Spleen (tissue), 11 donors: ENCODE data around the gene AVP. TPM values are rescaled to one million over a fixed set of nuclear protein-coding genes. Genes with fewer than 3 reads are reported as not detected.

Source experiments
- DNase-seq: peaks from one replicate; pipeline ENCODE4 v3.0.0-alpha.2; 2020
- H3K27ac ChIP-seq, 8 donors: fragments of 200-600 bp; sonication (generic) in 7 of 8; 1 replicate in 4 of 8; 2 replicates in 4 of 8; pipeline versions ENCODE4 v1.5.0 to v1.8.0; 2016 to 2021; ENCODE audit warnings: inconsistent platforms in 4 of 8, mild to moderate bottlenecking in 4 of 8, moderate library complexity in 1 of 8
- H3K27me3 ChIP-seq, 7 donors: fragments of 200-600 bp; sonication (generic) in 6 of 7; replicated peaks in 1 of 7; 1 replicate in 4 of 7; 2 replicates in 3 of 7; pipeline versions ENCODE4 v1.5.0 to v1.8.0; 2016 to 2021; ENCODE audit warnings: inconsistent platforms in 3 of 7, mild to moderate bottlenecking in 1 of 7
- H3K36me3 ChIP-seq, 6 donors: fragments of 200-600 bp; sonication (generic) in 5 of 6; 1 replicate in 4 of 6; 2 replicates in 2 of 6; pipeline versions ENCODE4 v1.5.0 to v1.8.0; 2016 to 2021; ENCODE audit warnings: inconsistent platforms in 2 of 6
- H3K4me1 ChIP-seq, 6 donors: fragments of 200-600 bp; sonication (generic) in 5 of 6; 1 replicate in 3 of 6; 2 replicates in 3 of 6; pipeline versions ENCODE4 v1.5.0 to v1.8.0; 2016 to 2021; ENCODE audit warnings: inconsistent platforms in 3 of 6
- H3K4me3 ChIP-seq, 8 donors: fragments of 200-600 bp; sonication (generic) in 7 of 8; 1 replicate in 4 of 8; 2 replicates in 4 of 8; pipeline versions ENCODE4 v1.5.0 to v1.8.0; 2016 to 2021; ENCODE audit warnings: inconsistent platforms in 4 of 8, mild to moderate bottlenecking in 4 of 8, moderate library complexity in 2 of 8
- H3K9me3 ChIP-seq, 8 donors: fragments of 200-600 bp; sonication (generic) in 7 of 8; 1 replicate in 4 of 8; 2 replicates in 4 of 8; pipeline versions ENCODE4 v1.5.0 to v1.8.0; 2016 to 2021; ENCODE audit warnings: inconsistent platforms in 4 of 8
- CTCF ChIP-seq, 11 experiments: fragments of 200-600 bp in 7 of 11; fragments of 450-650 bp in 4 of 11; sonication (generic) in 4 of 11; IDR thresholded peaks in 8 of 11; conservative IDR thresholded peaks in 3 of 11; 1 replicate in 7 of 11; 2 replicates in 4 of 11; pipeline versions ENCODE4 v1.4.0 to v1.8.0; 2016 to 2021; ENCODE audit warnings: antibody characterized with exemption in 11 of 11, inconsistent platforms in 4 of 11, mild to moderate bottlenecking in 1 of 11
- POLR2A ChIP-seq, 3 donors: fragments of 450-650 bp; IDR thresholded peaks; one replicate each; pipeline ENCODE4 v1.5.1; 2017; ENCODE audit warnings: antibody characterized with exemption in 3 of 3, mild to moderate bottlenecking in 1 of 3
- POLR2AphosphoS5 ChIP-seq, 3 donors: sonication (generic); formaldehyde crosslinking; IDR thresholded peaks; one replicate each; pipeline ENCODE4 v1.5.1; 2017; ENCODE audit warnings: antibody characterized with exemption in 3 of 3
- WGBS, 5 donors: extraction: QIAGEN DNeasy Blood & Tissue Kit in 3 of 5; methylation state at CpG; one replicate each; pipeline versions ENCODE4 v1.1.5 to v1.1.7; 2013 to 2018; 5-methylcytosine and 5-hydroxymethylcytosine counted together
- intact Hi-C: fragments of 100-400 bp; cut with DNase I; formaldehyde crosslinking; loops from one replicate; pipeline ENCODE4 v1.15.0; 2023; ENCODE audit warnings: low total_unique reads
- polyA plus RNA-seq, 3 donors: library from polyadenylated mRNA; stranded (reverse); fragments of 200-250 nt; gene quantifications; one replicate each; pipeline ENCODE4 v1.2.1, GENCODE V29; 2013
- total RNA-seq, 7 donors: library from RNA; depleted of rRNA in 3 of 7; stranded (reverse); fragments of >200 nt in 3 of 7; fragmentation: NEBNext Ultra II Directional in 4 of 7; extraction: Animal tissue kit (Norgen Biotek cat#: 25700) in 4 of 7; gene quantifications; one replicate each; pipeline versions ENCODE4 v1.1.0 to v1.2.1, GENCODE V29; 2016 to 2021
- donor health status: healthy with polysubstance abuse.
- donor health status: DM: no; HTN: no; CAD: no; lungs with moderate emphysema.
- donor health status: DM: no; HTN: no; CAD: no.
- donor health status: Bipolar disorder and iron deficiency.
- donor health status: healthy.
- donor health status: DM: no; HTN: no; CAD: no.
- donor health status: DM: yes; HTN: yes; CAD: no.

AVP gene
- total and polyA plus RNA-seq, 10 donors: 2.2 TPM; not detected in 9

GRCh38 chr20:3070725-3071124 is 13.8 kb downstream of the AVP start:
- H3K4me3 ChIP-seq: peak overlapping the region in 1 of 8 donors; percentile 81
- WGBS, 5 donors: 73 to 90% (median 75%) methylated on average over 4 of the region's 4 CpGs
- H3K27ac ChIP-seq: no peak overlapping the region
- H3K9me3 ChIP-seq: no peaks in the 10 kb centered on the region
- no peak for TF ChIP-seq POLR2A (IDR thresholded peaks at IDR 0.05)
- no peak for TF ChIP-seq CTCF (IDR thresholded peaks at IDR 0.05 in 8 of 11, conservative IDR thresholded peaks at IDR 0.05 in 3 of 11)
- TF ChIP-seq POLR2AphosphoS5 (IDR thresholded peaks at IDR 0.05): no peak
- no peaks in the 10 kb centered on the region for H3K36me3 ChIP-seq
- DNase-seq: no peak
- peaks cover 0 to 33% (median 19%) of the 10 kb centered on the region in 7 donors for H3K27me3 ChIP-seq
- intact Hi-C loops: no loop called here
- peaks cover 0 to 22% (median 16%) of the 10 kb centered on the region in 6 donors for H3K4me1 ChIP-seq

DNA sequence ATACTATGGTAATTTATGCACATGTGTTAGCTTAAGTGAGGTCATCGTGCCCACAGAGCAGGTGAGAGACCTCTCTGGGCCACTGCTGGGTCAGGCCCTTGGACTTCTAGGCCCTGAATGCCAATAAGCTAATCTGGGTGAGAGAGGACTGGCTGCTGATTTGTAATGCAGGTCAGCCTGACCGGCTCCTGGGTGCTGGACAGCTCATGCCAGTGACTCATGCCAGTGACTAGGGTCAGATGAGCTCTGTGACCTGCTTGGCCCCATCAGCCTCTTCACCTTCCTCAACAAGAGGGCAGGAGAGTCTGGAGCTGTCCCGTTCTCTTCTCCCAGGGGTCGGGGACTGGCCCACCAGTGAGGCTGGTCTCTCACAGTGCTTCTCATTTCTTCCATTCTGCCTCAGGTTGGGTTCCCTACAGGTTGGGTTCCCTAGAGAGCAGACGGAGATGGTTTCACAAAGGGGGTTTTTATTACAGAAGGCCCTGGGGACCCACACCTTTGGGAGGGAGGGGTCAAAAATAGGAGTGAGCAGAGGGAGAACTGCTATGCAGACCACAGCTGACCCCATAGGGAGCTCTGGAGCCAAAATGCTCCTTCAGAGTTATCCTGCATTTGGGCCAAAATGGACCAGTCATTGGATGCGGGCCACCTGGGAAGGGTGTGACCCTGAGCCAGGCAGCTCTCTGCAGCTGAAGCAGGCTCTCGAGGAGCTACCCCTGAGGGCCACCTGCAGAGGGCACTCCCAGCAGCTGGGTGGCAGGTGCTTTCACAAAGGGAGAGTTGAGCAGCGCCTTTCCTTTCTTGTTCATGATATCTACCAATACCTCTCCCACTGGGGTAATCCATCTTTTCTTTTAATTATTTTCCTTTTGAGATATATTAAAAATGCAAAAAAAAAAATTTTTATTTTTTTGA is 15.3 kb downstream of the AVP start:
- intact Hi-C loops: no loop called here
- Histone ChIP-seq H3K4me3 (no peak overlapping the region), H3K9me3 (no peaks in the 10 kb centered on the region), H3K4me1 (peaks cover 0 to 22% (median 16%) of the 10 kb centered on the region in 6 donors), H3K36me3 (no peaks in the 10 kb centered on the region), H3K27ac (no peak overlapping the region), H3K27me3 (peaks cover 0 to 30% (median 19%) of the 10 kb centered on the region in 7 donors)
- 81 to 86% (median 83%) methylated on average over 8 of the region's 8 CpGs for WGBS, 5 donors
- TF ChIP-seq CTCF (IDR thresholded peaks at IDR 0.05 in 8 of 11, conservative IDR thresholded peaks at IDR 0.05 in 3 of 11) (peak in 1 of 11 experiments; percentile 25), POLR2A (IDR thresholded peaks at IDR 0.05) (no peak), POLR2AphosphoS5 (IDR thresholded peaks at IDR 0.05) (no peak)
- DNase-seq: peak; percentile 68

DNA sequence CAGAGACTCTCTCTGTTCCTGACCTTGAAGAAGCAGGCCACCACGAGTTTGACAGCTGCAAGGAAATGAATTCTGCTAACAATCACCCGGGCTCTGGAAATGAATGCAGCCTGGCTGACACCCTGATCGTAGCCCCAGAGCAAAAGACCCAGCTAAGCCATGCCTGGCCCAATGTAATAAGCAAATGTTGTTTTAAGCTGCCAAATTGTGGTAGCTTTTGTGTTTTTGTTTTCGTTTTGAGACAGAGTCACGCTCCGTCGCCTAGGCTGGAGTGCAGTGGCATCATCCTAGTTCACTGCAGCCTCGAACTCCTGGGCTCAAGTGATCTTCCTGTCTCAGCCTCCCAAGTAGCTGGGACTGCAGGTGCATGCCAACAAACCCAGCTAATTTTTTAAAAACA is 16.4 kb downstream of the AVP start:
- intact Hi-C loops: no loop called here
- H3K27me3 ChIP-seq: peaks cover 0 to 26% (median 19%) of the 10 kb centered on the region in 7 donors
- no peak overlapping the region for H3K27ac ChIP-seq
- 62 to 74% (median 67%) methylated on average over 7 to 8 of the region's 8 CpGs for WGBS, 5 donors
- peak; percentile 29 for DNase-seq
- H3K36me3 ChIP-seq: no peaks in the 10 kb centered on the region
- no peaks in the 10 kb centered on the region for H3K9me3 ChIP-seq
- H3K4me3 ChIP-seq: no peak overlapping the region
- peaks cover 0 to 22% (median 16%) of the 10 kb centered on the region in 6 donors for H3K4me1 ChIP-seq
- no peak for TF ChIP-seq POLR2AphosphoS5 (IDR thresholded peaks at IDR 0.05)
- no peak for TF ChIP-seq POLR2A (IDR thresholded peaks at IDR 0.05)
- no peak for TF ChIP-seq CTCF (IDR thresholded peaks at IDR 0.05 in 8 of 11, conservative IDR thresholded peaks at IDR 0.05 in 3 of 11)
